GM21447 (cell line): ENCODE results near the gene MTHFD1L.
"Not testable (repeated sequence)": the region's sequence is repeated elsewhere in the genome, so short reads cannot be mapped to it uniquely, and the experiment has no call there.

ENCODE experiments used
- ATAC-seq: cut with Tn5 transposase; IDR thresholded peaks from one replicate; pipeline ENCODE4 v1.9.1; 2021; ENCODE audit not compliant: unreplicated experiment

The MTHFD1L gene

DNA sequence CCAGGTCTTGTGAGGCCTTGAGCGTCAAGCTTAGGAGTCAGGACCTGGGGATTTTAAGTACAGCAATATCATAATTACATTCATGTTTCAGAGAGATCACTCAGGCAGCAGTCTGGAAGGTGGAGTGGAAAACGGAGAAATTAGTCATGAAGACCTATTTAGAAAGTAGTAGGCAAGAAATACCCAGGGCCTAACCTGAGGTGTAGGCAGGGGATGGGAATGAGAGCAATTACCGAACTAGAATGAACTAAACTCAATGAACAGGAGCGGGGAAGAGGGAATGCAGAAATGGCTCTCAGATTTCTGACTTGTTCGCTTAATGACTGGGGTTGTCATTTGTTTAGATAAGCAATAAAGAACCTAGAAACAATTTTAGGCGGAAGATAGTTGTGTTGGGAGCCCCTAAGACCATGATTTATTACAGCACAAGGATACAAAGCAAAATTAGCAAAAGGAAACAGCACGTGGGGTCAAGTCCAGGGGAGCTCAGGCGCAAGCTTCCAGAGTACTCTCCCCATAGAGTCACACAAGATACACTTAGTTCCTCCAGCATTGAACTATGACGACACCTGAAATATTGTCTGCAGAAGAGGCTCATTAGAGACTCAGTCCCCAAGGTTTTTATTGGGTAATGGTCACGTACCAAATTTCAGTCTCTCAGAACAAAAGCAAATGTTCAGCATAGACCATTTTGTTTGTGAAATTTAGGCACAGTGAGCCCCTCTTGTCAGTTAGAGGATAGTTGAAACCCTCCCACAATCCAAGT lies 195.4 kb downstream of the MTHFD1L start:
- no peak for ATAC-seq

DNA sequence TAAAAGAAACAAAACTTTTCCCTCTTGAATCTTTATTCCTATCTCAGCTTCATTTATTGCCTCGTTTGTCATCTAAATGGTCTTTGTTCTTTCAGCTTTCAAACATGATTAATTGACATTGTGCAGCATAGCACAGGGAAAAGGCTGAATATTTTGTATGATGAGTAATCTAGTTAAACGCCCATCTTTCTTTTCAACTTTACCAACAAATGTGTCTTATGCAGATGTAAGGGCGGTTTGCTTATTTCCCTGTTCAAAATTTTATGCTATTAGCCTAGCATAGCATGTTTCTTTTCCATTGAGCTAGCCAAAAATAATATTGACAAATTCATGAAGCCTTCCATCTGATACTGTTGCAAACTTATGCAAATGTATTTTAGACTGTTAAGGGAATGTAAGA lies 197.8 kb downstream of the MTHFD1L start:
- no peak for ATAC-seq

DNA sequence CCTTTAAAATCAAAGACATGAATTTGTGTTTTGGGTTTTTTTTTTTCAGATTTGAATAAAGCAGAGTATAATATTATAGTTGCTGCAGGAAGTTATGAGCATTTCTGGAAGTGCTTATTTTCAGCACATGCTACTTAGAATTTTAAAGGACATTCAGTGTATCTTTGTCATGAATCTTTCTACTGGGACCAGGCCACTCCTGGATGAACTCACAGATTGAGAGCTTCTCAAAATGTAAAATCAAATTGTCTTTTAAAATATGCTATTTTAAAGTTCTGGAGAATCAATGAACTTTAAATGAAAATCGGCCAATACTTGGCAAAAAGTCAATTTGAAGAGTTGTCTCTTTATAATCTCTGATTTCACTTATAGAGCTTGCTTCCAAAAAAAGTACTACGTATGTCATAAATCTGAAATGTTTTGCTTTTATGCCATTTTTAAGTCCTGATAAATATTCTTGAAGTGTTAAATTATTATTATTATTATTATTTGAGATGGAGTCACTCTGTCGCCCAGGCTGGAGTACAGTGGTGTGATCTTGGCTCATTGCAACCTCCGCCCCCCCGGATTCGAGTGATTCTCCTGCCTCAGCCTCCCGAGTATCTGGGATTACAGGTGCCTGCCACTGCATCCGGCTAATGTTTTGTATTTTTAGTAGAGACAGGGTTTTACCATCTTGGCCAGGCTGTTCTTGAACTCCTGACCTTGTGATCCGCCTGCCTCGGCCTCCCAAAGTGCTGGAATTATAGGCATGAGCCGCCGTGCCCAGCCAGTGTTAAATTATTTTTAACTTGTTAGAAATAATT lies 198.5 kb downstream of the MTHFD1L start:
- no peak for ATAC-seq

- no peak for ATAC-seq
Observed at GRCh38 chr6:151065027-151065815, 199.7 kb downstream of the MTHFD1L start.

- no peak for ATAC-seq
Observed at GRCh38 chr6:151067684-151068596, 202.4 kb downstream of the MTHFD1L start.

- no peak for ATAC-seq
Observed at GRCh38 chr6:151068761-151069312, 203.3 kb downstream of the MTHFD1L start.

- ATAC-seq = no peak
Observed at GRCh38 chr6:151069641-151070040, 204.1 kb downstream of the MTHFD1L start.

GRCh38 chr6:151070631-151071051 lies 205.1 kb downstream of the MTHFD1L start:
- no peak for ATAC-seq

GRCh38 chr6:151071295-151071694 lies 205.8 kb downstream of the MTHFD1L start:
- no peak for ATAC-seq

DNA sequence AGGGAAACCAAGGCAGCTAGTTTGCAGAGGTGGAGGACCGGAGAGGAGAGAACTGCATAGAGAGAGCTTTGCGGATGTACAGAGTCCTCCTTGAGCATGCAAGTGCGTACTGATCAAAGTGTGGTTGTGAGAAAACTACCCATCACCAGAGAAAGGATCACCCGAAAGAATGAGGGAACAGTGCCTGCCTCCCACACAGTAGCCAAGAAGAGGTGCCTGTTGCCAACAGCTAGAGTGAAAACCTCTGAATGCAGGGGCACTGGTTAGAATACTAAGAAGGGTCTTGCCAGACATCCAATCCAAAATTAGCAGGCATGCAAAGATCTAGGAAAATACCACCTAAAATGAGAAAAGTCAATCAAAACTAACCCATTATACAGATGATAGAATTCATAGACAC lies 207.6 kb downstream of the MTHFD1L start:
- ATAC-seq = no peak

GRCh38 chr6:151073701-151074100 lies 208.2 kb downstream of the MTHFD1L start:
- no peak for ATAC-seq

DNA sequence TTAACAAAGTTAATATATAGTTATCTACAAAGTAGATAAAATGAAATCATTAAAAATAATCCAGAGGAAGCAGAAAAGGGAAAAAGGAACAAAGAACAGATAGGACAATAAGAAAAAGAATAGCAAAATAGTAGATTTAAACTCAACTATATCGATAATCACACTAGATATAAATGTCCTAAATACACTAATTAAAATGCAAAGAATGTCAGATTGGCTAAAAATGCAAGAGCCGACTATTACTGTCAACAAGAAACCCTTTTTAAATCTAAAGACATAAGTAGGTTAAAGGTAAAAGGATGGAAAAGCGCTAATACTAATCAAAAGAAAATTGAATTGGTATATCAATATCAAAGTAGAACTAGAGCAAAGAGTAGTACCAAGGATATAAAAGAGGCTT lies 209.5 kb downstream of the MTHFD1L start:
- no peak for ATAC-seq

GRCh38 chr6:151075527-151075926 lies 210.0 kb downstream of the MTHFD1L start:
- ATAC-seq = no peak

DNA sequence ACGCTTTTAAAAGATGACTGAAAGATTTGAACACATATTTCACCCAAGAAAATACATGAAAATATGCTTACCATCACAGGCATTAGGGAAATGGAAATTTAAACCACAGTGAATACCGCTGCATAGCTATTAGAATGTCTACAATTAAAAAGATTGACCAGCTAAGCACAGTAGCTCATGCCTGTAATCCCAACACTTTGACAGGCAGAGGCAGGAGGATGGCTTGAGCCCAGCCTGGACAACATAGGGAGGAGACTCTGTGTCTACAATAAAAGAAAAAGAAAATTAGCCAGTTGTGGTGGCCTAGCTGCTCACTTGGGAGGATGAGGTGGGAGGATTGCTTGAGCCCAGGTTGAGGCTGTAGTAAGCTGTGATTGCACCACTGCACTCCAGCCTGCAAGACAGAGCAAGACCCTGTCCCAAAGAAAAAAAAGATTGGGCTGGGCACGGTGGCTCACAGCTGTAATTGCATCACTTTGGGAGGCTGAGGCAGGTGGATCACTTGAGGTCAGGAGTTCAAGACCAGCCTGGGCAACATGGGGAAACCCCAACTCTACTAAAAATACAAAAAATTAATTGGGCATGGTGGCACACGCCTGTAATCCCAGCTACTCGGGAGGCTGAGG lies 210.5 kb downstream of the MTHFD1L start:
- ATAC-seq = no peak

DNA sequence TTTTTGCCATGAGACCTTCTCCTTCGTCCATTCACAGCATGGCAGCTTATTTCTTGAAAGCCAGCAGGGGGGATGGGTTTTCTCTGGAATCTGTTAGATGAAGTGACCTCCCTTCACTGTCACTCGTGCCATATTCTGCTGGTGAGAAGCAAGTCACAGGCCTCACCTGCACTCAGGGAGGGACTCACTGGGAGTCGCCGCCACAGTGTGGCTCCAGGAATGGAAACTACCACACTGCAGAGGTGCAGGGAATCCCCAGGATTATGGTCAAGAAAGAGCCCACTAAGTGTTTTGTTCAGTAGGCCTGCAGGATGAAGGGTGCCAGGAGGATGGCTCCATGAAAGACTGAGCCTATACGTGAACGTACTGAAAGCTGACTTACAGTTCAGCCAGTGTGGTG lies 213.2 kb downstream of the MTHFD1L start:
- ATAC-seq = no peak

DNA sequence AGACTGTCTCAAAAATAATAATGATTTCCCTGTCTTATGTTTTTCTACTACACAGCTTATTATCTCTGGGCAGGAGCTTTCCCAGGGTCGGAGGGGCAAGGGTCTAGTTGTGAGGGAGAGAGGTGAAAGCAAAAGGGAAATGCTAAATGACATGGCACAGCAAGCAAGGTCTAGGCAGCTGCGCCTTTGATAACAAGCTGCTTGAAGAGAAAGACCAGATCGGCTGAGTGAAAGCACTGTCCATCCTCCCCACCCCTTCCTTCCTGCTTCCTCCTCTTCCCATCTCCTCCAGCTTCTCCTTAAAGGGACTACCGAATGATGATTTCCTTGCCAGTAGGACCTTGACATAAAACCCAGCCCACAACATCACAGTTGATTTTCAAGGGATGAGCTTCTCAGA lies 216.2 kb downstream of the MTHFD1L start:
- ATAC-seq = no peak

GRCh38 chr6:151082079-151082478 lies 216.6 kb downstream of the MTHFD1L start:
- no peak for ATAC-seq

DNA sequence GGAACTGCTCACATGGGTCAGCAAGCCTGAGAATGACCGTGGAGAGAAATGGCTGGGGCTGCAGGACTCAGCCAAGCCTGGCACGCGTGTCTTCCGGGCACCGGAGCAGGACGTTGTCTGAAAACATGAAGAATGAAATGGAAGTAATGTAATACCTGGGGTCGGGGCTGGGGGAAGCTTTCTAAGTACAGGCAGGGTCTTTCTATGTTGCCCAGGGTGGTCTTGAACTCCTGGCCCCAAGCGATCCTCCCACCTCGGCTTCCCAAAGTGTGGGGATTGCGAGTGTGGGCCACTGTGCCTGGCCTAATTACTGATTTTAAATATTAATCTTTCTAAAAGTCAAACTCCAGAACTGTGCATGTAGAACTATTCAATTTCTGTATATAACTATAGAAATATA lies 218.8 kb downstream of the MTHFD1L start:
- ATAC-seq = no peak

- ATAC-seq = not testable (repeated sequence)
Observed at GRCh38 chr6:151087055-151087454, 221.6 kb downstream of the MTHFD1L start.
